Ovary (tissue), 3 donors: ENCODE results near the gene PDE3A.

ENCODE experiments used
- CTCF ChIP-seq, 3 donors: fragments of 450-650 bp in 2 of 3; fragments of 200-600 bp in 1 of 3; IDR thresholded peaks; one replicate each; pipeline versions ENCODE4 v1.5.1 to v1.8.0; 2016 to 2022; ENCODE audit warnings: antibody characterized with exemption in 3 of 3, mild to moderate bottlenecking in 1 of 3
- POLR2A ChIP-seq: fragments of 450-650 bp; IDR thresholded peaks from one replicate; pipeline ENCODE4 v1.6.1; 2017; ENCODE audit warnings: antibody characterized with exemption, mild to moderate bottlenecking, moderate library complexity
- donor health status: DM: no; HTN: no; CAD: no.

GRCh38 chr12:20561871-20562270 lies 193.5 kb downstream of the PDE3A start:
- no peak for TF ChIP-seq POLR2A
- no peak for TF ChIP-seq CTCF (IDR thresholded peaks at IDR 0.05)
